Progenitor cell of endocrine pancreas (in vitro differentiated cells): Measurements from ENCODE around the gene DGCR2. TPM values are rescaled to one million over a fixed set of nuclear protein-coding genes. Genes with fewer than 3 reads are reported as not detected.

Experiments
- DNase-seq: peaks from one replicate; pipeline ENCODE4 v3.0.0; 2021; ENCODE audit warnings: low spot score; ENCODE audit not compliant: unreplicated experiment
- H3K27ac Mint-ChIP-seq: 2 replicates; pipeline ENCODE4 v1.8.0; 2021; ENCODE audit warnings: mild to moderate bottlenecking, moderate library complexity, mixed read lengths
- H3K27me3 Mint-ChIP-seq: 2 replicates; pipeline ENCODE4 v1.8.0; 2021; ENCODE audit warnings: mixed read lengths
- H3K36me3 Mint-ChIP-seq: 2 replicates; pipeline ENCODE4 v1.8.0; 2022; ENCODE audit warnings: mixed read lengths; ENCODE audit not compliant: insufficient read depth
- H3K4me1 Mint-ChIP-seq: 2 replicates; pipeline ENCODE4 v1.8.0; 2021; ENCODE audit warnings: low read depth, mixed read lengths
- H3K4me3 Mint-ChIP-seq: 2 replicates; pipeline ENCODE4 v1.8.0; 2021; ENCODE audit warnings: low read depth, mild to moderate bottlenecking, moderate library complexity, mixed read lengths
- H3K9me3 Mint-ChIP-seq: 2 replicates; pipeline ENCODE4 v1.8.0; 2021; ENCODE audit warnings: low read depth, mixed read lengths
- total RNA-seq: library from RNA; stranded (reverse); gene quantifications from 2 replicates; pipeline ENCODE4 v1.2.1, GENCODE V29; 2021
- TF ChIP-seq, protein P1 (sequence below): fragments of 200-600 bp; sonication (generic); IDR thresholded peaks from one replicate; pipeline ENCODE4 v1.5.0; 2021; ENCODE audit warnings: antibody characterized with exemption, mild to moderate bottlenecking; ENCODE audit not compliant: unreplicated experiment

Gene DGCR2
- total RNA-seq, 1 donor from 2014 or later: 89.1 TPM

DNA sequence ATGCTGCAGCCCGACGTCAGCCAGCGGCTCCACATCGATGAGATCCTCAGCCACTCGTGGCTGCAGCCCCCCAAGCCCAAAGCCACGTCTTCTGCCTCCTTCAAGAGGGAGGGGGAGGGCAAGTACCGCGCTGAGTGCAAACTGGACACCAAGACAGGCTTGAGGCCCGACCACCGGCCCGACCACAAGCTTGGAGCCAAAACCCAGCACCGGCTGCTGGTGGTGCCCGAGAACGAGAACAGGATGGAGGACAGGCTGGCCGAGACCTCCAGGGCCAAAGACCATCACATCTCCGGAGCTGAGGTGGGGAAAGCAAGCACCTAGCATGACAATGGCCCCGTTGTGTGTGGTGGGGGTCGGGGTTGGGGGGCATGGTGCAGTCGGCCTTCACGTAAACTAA is 9.9 kb upstream of the DGCR2 start:
- H3K4me3 Mint-ChIP-seq: no peak overlapping the region
- no peak overlapping the region for H3K27ac Mint-ChIP-seq
- no peak for DNase-seq
- H3K9me3 Mint-ChIP-seq: no peaks in the 10 kb centered on the region
- peaks cover 7% of the 10 kb centered on the region for H3K36me3 Mint-ChIP-seq
- TF ChIP-seq, protein P1, sequence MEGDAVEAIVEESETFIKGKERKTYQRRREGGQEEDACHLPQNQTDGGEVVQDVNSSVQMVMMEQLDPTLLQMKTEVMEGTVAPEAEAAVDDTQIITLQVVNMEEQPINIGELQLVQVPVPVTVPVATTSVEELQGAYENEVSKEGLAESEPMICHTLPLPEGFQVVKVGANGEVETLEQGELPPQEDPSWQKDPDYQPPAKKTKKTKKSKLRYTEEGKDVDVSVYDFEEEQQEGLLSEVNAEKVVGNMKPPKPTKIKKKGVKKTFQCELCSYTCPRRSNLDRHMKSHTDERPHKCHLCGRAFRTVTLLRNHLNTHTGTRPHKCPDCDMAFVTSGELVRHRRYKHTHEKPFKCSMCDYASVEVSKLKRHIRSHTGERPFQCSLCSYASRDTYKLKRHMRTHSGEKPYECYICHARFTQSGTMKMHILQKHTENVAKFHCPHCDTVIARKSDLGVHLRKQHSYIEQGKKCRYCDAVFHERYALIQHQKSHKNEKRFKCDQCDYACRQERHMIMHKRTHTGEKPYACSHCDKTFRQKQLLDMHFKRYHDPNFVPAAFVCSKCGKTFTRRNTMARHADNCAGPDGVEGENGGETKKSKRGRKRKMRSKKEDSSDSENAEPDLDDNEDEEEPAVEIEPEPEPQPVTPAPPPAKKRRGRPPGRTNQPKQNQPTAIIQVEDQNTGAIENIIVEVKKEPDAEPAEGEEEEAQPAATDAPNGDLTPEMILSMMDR: no peak
- H3K27me3 Mint-ChIP-seq: no peaks in the 10 kb centered on the region
- no peaks in the 10 kb centered on the region for H3K4me1 Mint-ChIP-seq

DNA sequence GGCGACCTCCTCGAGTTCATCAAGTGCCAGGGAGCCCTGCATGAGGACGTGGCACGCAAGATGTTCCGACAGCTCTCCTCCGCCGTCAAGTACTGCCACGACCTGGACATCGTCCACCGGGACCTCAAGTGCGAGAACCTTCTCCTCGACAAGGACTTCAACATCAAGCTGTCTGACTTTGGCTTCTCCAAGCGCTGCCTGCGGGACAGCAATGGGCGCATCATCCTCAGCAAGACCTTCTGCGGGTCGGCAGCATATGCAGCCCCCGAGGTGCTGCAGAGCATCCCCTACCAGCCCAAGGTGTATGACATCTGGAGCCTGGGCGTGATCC is 9.4 kb upstream of the DGCR2 start:
- Mint-ChIP-seq H3K27me3 (no peaks in the 10 kb centered on the region), H3K9me3 (no peaks in the 10 kb centered on the region), H3K4me3 (no peak overlapping the region), H3K36me3 (peaks cover 6% of the 10 kb centered on the region), H3K27ac (no peak overlapping the region), H3K4me1 (no peaks in the 10 kb centered on the region)
- no peak for DNase-seq
- TF ChIP-seq, protein P1: no peak

DNA sequence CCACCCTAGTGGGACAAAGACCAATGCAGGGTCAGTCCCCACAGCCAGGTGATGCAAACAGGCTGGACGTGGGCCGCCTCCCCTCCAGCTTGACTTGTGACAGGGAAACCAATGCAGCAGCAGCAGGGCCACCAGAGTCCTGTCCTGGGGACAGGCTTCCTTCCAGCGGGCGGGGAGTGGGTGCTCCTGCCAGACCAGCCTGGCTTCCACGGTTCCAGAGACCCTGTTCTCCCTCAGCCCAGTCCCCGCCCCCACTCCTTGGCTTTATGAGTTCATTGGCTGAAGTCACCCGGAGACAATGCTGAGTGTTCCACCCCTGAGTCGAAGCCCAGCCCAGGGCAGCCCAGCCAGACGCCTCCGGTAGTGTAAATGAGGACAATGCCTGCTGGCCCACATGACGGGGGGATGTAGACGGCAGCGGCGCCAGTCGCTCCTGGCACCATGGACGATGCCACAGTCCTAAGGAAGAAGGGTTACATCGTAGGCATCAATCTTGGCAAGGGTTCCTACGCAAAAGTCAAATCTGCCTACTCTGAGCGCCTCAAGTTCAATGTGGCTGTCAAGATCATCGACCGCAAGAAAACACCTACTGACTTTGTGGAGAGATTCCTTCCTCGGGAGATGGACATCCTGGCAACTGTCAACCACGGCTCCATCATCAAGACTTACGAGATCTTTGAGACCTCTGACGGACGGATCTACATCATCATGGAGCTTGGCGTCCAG is 8.9 kb upstream of the DGCR2 start, which contains the start of gene TSSK2:
Gene TSSK2 (plus strand): TSS at position 350 of the 726 bp plus-strand sequence. CDS start 92 bp downstream, at position 442.
- H3K4me1 Mint-ChIP-seq: no peaks in the 10 kb centered on the region
- TF ChIP-seq, protein P1: no peak
- peaks cover 2% of the 10 kb centered on the region for H3K36me3 Mint-ChIP-seq
- no peak for DNase-seq
- H3K27ac Mint-ChIP-seq: no peak within 1 kb of the TSS
- no peaks in the 10 kb centered on the region for H3K27me3 Mint-ChIP-seq
- H3K9me3 Mint-ChIP-seq: no peaks in the 10 kb centered on the region
- no peak within 1 kb of the TSS for H3K4me3 Mint-ChIP-seq

DNA sequence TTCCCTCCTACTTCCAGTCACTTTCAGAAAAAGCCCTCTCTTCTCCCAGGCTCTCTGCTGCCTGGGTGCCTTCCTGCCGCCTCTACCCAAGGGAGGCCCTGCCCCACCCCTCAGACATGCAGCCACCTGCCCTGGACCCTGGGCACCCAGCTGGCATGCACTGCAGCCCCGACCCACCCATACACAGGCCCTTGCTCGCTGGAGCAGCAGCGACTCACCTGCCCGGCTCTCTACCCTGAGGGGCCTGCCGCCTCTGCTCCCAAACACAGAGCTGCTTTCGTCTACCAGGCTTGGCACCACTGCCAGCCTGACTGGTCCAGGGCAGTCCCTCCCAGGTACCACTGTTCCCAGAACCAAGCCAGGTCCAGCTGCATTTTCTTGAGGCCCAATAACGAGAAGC is 7.7 kb upstream of the DGCR2 start:
- Mint-ChIP-seq H3K36me3 (peaks cover 2% of the 10 kb centered on the region), H3K9me3 (no peaks in the 10 kb centered on the region), H3K4me3 (no peak overlapping the region), H3K4me1 (no peaks in the 10 kb centered on the region), H3K27ac (peak overlapping the region; percentile 2), H3K27me3 (no peaks in the 10 kb centered on the region)
- TF ChIP-seq, protein P1: no peak
- DNase-seq: no peak

GRCh38 chr22:19128946-19129727 is 6.9 kb upstream of the DGCR2 start:
- no peaks in the 10 kb centered on the region for H3K9me3 Mint-ChIP-seq
- peaks cover 2% of the 10 kb centered on the region for H3K36me3 Mint-ChIP-seq
- TF ChIP-seq, protein P1: no peak
- no peaks in the 10 kb centered on the region for H3K27me3 Mint-ChIP-seq
- no peak overlapping the region for H3K27ac Mint-ChIP-seq
- DNase-seq: no peak
- H3K4me3 Mint-ChIP-seq: no peak overlapping the region
- no peaks in the 10 kb centered on the region for H3K4me1 Mint-ChIP-seq
